GOT3 (cell line): ENCODE results near the gene HIVEP3.
A peak's percentile ranks its signal among the peaks of the same experiment; 100 is the strongest.

Experiments used
- DNase-seq: peaks from one replicate; lab custom pipeline; 2025; ENCODE audit warnings: mixed read lengths; lab: John Stamatoyannopoulos, UW

The HIVEP3 gene

GRCh38 chr1:41582351-41582750 is 336.4 kb downstream of the HIVEP3 start:
- DNase-seq = no peak

GRCh38 chr1:41582004-41582325 is 336.8 kb downstream of the HIVEP3 start:
- no peak for DNase-seq

- no peak for DNase-seq
Measured at GRCh38 chr1:41581216-41582003, 337.3 kb downstream of the HIVEP3 start.

GRCh38 chr1:41580520-41581172 is 338.1 kb downstream of the HIVEP3 start:
- no peak for DNase-seq

GRCh38 chr1:41580021-41580420 is 338.7 kb downstream of the HIVEP3 start:
- no peak for DNase-seq

- no peak for DNase-seq
Measured at GRCh38 chr1:41578712-41579335, 339.9 kb downstream of the HIVEP3 start.

- no peak for DNase-seq
Measured at GRCh38 chr1:41576620-41577019, 342.1 kb downstream of the HIVEP3 start.

GRCh38 chr1:41576206-41576605 is 342.5 kb downstream of the HIVEP3 start:
- no peak for DNase-seq

- DNase-seq = no peak
Measured at GRCh38 chr1:41574842-41575241, 343.9 kb downstream of the HIVEP3 start.

- DNase-seq = peak; percentile 56
Measured at GRCh38 chr1:41573785-41574713, 344.7 kb downstream of the HIVEP3 start.

GRCh38 chr1:41573194-41573593 is 345.5 kb downstream of the HIVEP3 start:
- DNase-seq = no peak

GRCh38 chr1:41572224-41572623 is 346.5 kb downstream of the HIVEP3 start:
- no peak for DNase-seq

- DNase-seq = no peak
Measured at GRCh38 chr1:41571041-41571440, 347.7 kb downstream of the HIVEP3 start.

- no peak for DNase-seq
Measured at GRCh38 chr1:41568204-41568603, 350.5 kb downstream of the HIVEP3 start.

GRCh38 chr1:41566969-41567368 is 351.8 kb downstream of the HIVEP3 start:
- DNase-seq = no peak

GRCh38 chr1:41566274-41566885 is 352.3 kb downstream of the HIVEP3 start:
- DNase-seq = no peak

- DNase-seq = no peak
Measured at GRCh38 chr1:41564741-41565475, 353.8 kb downstream of the HIVEP3 start.

- no peak for DNase-seq
Measured at GRCh38 chr1:41562328-41562727, 356.4 kb downstream of the HIVEP3 start.

- no peak for DNase-seq
Measured at GRCh38 chr1:41560931-41561330, 357.8 kb downstream of the HIVEP3 start.

- no peak for DNase-seq
Measured at GRCh38 chr1:41560496-41560895, 358.2 kb downstream of the HIVEP3 start.

GRCh38 chr1:41559331-41559730 is 359.4 kb downstream of the HIVEP3 start:
- no peak for DNase-seq
